PFSK-1 (cell line): ENCODE data around the gene HGF.

Experiments
- FOXP2 ChIP-seq: optimal IDR thresholded peaks from 2 replicates; pipeline ENCODE3; 2011; ENCODE audit warnings: borderline replicate concordance, control low read depth, inconsistent platforms; ENCODE audit not compliant: insufficient read depth; ENCODE audit errors: extremely low read length, extremely low read depth
- POLR2AphosphoS5 ChIP-seq: IDR thresholded peaks from 2 replicates; pipeline ENCODE4 v1.6.1; 2012; ENCODE audit warnings: low read depth, mild to moderate bottlenecking, control low read depth, low read length, moderate library complexity
- SIN3A ChIP-seq: IDR thresholded peaks from 2 replicates; pipeline ENCODE4 v1.6.1; 2012; ENCODE audit warnings: mild to moderate bottlenecking, low read length, moderate library complexity, borderline replicate concordance; ENCODE audit not compliant: insufficient read depth
- TAF1 ChIP-seq: IDR thresholded peaks from 2 replicates; pipeline ENCODE4 v1.6.1; 2012; ENCODE audit warnings: low read length, control low read depth, borderline replicate concordance; ENCODE audit not compliant: insufficient read depth
- TF ChIP-seq, protein P1 (sequence below), 2 experiments: IDR thresholded peaks; 2 replicates each; pipeline versions ENCODE4 v1.6.1 to v1.8.0; 2011 to 2012; ENCODE audit warnings: low read depth in 2 of 2, low read length in 2 of 2, control low read depth in 1 of 2, inconsistent platforms in 1 of 2, mild to moderate bottlenecking in 1 of 2, moderate library complexity in 1 of 2; ENCODE audit not compliant: insufficient read depth in 1 of 2

DNA sequence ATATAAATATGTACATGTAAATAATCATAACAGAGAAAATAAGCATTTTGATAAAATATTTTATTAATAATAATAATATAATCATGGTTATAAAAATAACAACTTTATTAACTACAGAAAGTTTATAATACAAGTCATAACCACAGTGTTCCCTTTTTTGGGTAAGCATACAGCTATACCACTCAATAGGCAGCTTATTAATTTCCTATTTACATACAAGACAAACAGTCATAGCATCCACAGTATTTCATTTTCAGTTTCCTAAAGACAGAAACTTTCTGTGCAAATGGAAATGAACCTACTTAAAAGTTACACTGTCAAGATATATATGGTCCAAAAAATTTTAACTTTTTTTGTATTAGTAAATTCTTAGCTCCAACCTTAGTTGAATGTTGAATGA, 70.9 kb downstream of the HGF start:
- TF ChIP-seq, protein P1, sequence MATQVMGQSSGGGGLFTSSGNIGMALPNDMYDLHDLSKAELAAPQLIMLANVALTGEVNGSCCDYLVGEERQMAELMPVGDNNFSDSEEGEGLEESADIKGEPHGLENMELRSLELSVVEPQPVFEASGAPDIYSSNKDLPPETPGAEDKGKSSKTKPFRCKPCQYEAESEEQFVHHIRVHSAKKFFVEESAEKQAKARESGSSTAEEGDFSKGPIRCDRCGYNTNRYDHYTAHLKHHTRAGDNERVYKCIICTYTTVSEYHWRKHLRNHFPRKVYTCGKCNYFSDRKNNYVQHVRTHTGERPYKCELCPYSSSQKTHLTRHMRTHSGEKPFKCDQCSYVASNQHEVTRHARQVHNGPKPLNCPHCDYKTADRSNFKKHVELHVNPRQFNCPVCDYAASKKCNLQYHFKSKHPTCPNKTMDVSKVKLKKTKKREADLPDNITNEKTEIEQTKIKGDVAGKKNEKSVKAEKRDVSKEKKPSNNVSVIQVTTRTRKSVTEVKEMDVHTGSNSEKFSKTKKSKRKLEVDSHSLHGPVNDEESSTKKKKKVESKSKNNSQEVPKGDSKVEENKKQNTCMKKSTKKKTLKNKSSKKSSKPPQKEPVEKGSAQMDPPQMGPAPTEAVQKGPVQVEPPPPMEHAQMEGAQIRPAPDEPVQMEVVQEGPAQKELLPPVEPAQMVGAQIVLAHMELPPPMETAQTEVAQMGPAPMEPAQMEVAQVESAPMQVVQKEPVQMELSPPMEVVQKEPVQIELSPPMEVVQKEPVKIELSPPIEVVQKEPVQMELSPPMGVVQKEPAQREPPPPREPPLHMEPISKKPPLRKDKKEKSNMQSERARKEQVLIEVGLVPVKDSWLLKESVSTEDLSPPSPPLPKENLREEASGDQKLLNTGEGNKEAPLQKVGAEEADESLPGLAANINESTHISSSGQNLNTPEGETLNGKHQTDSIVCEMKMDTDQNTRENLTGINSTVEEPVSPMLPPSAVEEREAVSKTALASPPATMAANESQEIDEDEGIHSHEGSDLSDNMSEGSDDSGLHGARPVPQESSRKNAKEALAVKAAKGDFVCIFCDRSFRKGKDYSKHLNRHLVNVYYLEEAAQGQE (IDR thresholded peaks at IDR 0.05; ENCODE audit: insufficient read depth in 1 of 2, low read depth in 2 of 2, low read length in 2 of 2), result no peak
- no peak for TF ChIP-seq POLR2AphosphoS5
- TF ChIP-seq SIN3A, result no peak
- TF ChIP-seq TAF1, result no peak
- TF ChIP-seq FOXP2, result no peak
